Measurements from ENCODE around the gene IL21R. TPM values are rescaled to one million over a fixed set of nuclear protein-coding genes. Genes with fewer than 3 reads are reported as not detected.

The IL21R gene
- total RNA-seq, 2 experiments from 2014 or later: 34.5 to 34.8 TPM

DNA sequence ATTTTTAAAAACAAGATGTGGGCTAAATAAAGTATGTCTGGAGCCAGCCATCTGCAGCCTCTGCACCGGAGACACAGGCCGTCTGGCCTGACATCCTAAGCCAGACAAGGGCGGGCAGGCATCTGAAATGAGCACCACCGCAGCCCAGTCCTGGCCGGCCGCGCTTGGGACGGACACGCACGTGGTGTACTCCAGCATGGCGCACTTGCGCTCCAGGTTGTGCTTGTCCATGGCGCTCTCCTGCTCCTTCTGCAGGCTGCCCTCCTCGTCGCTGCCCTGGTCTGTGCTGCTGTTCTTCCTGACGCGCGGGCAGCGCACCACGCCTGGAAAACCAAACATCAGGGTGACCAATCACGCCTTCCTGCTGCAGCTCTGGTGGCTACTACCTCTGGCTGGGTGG is 87.4 kb downstream of the IL21R start:
- H3K36me3 Mint-ChIP-seq (ENCODE audit: low read depth): peaks cover 96% of the 10 kb centered on the region

DNA sequence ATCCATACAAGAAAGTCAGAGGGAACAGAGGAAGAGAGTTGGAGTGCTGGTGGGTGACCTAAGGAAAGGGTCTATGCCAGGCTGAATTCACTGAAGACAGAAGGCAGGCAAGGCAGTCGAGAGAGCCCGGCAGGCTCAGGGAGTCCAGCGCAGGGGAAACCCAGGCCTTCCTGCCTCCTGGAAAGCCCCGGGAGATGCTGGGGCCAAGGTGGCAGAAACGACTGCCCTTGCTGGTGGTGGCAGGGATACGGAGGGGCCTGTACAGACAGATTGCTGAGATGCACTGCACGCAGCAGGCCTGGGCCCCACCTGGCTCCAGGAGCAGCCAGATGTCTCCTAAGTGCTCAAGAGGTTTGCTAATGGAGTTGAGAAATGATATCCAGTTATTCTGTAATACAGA is 87.9 kb downstream of the IL21R start:
- peaks cover 96% of the 10 kb centered on the region for H3K36me3 Mint-ChIP-seq (ENCODE audit: low read depth)
- H3K27ac Mint-ChIP-seq: no peak overlapping the region
- Histone ChIP-seq H3K4me3 (ENCODE audit: low read length) (no peak overlapping the region), H3K4me1 (ENCODE audit: insufficient read depth, low read length) (no peaks in the 10 kb centered on the region), H3K9me3 (ENCODE audit: control insufficient read depth in 1 of 2, insufficient read depth in 1 of 2, low read length in 2 of 2) (peaks cover 0 to 2% of the 10 kb centered on the region in 2 experiments), H3K27me3 (ENCODE audit: control insufficient read depth in 1 of 2, insufficient read depth in 2 of 2, low read length in 2 of 2) (no peaks in the 10 kb centered on the region), H3K27ac (ENCODE audit: low read depth in 1 of 2, low read length in 2 of 2) (no peak overlapping the region), H3K36me3 (ENCODE audit: insufficient read depth, low read length) (peaks cover 86% of the 10 kb centered on the region)
- TF ChIP-seq, protein P1, sequence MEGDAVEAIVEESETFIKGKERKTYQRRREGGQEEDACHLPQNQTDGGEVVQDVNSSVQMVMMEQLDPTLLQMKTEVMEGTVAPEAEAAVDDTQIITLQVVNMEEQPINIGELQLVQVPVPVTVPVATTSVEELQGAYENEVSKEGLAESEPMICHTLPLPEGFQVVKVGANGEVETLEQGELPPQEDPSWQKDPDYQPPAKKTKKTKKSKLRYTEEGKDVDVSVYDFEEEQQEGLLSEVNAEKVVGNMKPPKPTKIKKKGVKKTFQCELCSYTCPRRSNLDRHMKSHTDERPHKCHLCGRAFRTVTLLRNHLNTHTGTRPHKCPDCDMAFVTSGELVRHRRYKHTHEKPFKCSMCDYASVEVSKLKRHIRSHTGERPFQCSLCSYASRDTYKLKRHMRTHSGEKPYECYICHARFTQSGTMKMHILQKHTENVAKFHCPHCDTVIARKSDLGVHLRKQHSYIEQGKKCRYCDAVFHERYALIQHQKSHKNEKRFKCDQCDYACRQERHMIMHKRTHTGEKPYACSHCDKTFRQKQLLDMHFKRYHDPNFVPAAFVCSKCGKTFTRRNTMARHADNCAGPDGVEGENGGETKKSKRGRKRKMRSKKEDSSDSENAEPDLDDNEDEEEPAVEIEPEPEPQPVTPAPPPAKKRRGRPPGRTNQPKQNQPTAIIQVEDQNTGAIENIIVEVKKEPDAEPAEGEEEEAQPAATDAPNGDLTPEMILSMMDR (IDR thresholded peaks at IDR 0.05): no peak
- intact Hi-C loops (cut with DNase I, micrococcal nuclease): no loop called here
- ATAC-seq (ENCODE audit: poor library complexity) (no peak), DNase-seq (no peak)
- no peaks in the 10 kb centered on the region for H3K27me3 Mint-ChIP-seq
- H3K9me3 Mint-ChIP-seq: no peaks in the 10 kb centered on the region
- H3K4me3 Mint-ChIP-seq: no peak overlapping the region
- POLR2A ChIA-PET: no interaction called here
- H3K4me1 Mint-ChIP-seq (ENCODE audit: low read depth): no peaks in the 10 kb centered on the region
- CTCF ChIA-PET: no interaction called here

More for the DNA sequence above, 87.4 kb downstream of the IL21R start:
- Mint-ChIP-seq H3K9me3 (no peaks in the 10 kb centered on the region), H3K4me1 (ENCODE audit: low read depth) (no peaks in the 10 kb centered on the region), H3K27me3 (no peaks in the 10 kb centered on the region), H3K27ac (no peak overlapping the region), H3K4me3 (no peak overlapping the region)
- no peak for ATAC-seq (ENCODE audit: poor library complexity)
- TF ChIP-seq, protein P1 (IDR thresholded peaks at IDR 0.05): no peak
- peaks cover 0 to 2% of the 10 kb centered on the region in 2 experiments for H3K9me3 ChIP-seq (ENCODE audit: control insufficient read depth in 1 of 2, insufficient read depth in 1 of 2, low read length in 2 of 2)
- DNase-seq: no peak
- H3K27ac ChIP-seq (ENCODE audit: low read depth in 1 of 2, low read length in 2 of 2): no peak overlapping the region
- no peak overlapping the region for H3K4me3 ChIP-seq (ENCODE audit: low read length)
- intact Hi-C loops (cut with DNase I, micrococcal nuclease): no loop called here
- peaks cover 86% of the 10 kb centered on the region for H3K36me3 ChIP-seq (ENCODE audit: insufficient read depth, low read length)
- H3K4me1 ChIP-seq (ENCODE audit: insufficient read depth, low read length): no peaks in the 10 kb centered on the region
- ChIA-PET POLR2A (no interaction called here), CTCF (no interaction called here)
- H3K27me3 ChIP-seq (ENCODE audit: control insufficient read depth in 1 of 2, insufficient read depth in 2 of 2, low read length in 2 of 2): no peaks in the 10 kb centered on the region

DNA sequence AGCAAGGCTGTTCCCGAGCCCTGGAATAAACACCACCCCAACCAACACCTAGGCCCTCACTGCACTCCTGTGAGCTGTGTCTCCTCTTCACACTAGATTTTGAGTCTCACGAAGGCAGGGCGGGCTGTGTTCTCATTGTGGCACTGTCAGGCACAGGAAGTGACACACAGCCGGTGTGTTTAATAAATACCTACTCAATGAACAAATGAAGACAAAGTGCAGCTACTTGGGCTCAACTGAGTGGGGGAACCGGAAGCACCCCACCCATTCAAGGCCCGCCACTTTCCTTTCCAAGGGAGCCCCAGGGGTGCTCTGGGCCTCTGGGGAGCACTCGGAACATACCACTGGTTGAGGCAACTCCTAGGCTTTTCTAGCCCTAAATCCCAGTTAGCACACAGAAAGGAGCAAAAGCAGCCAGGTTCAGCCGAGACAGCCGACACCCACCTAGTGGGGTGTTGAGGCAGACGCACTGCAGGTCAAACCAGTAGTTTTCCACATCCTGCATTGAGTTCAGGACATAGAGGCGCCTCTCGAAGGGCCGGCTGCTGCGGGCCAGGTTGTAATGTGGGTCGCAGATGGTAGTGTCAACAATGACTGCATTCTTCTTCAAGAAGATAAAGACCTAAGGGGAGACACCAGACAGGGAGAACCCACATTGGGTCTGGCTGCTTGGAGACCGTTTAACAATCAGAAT is 90.1 kb downstream of the IL21R start:
- ChIA-PET CTCF (no interaction called here), POLR2A (no interaction called here)
- no peak overlapping the region for H3K27ac ChIP-seq (ENCODE audit: low read depth in 1 of 2, low read length in 2 of 2)
- intact Hi-C loops (cut with DNase I, micrococcal nuclease): no loop called here
- no peak overlapping the region for H3K27ac Mint-ChIP-seq
- H3K4me3 Mint-ChIP-seq: no peak overlapping the region
- H3K4me1 Mint-ChIP-seq (ENCODE audit: low read depth): no peaks in the 10 kb centered on the region
- H3K27me3 Mint-ChIP-seq: no peaks in the 10 kb centered on the region
- ATAC-seq (ENCODE audit: poor library complexity): no peak
- H3K27me3 ChIP-seq (ENCODE audit: control insufficient read depth in 1 of 2, insufficient read depth in 2 of 2, low read length in 2 of 2): no peaks in the 10 kb centered on the region
- peaks cover 80% of the 10 kb centered on the region for H3K36me3 ChIP-seq (ENCODE audit: insufficient read depth, low read length)
- TF ChIP-seq, protein P1 (IDR thresholded peaks at IDR 0.05): no peak
- peaks cover 96% of the 10 kb centered on the region for H3K36me3 Mint-ChIP-seq (ENCODE audit: low read depth)
- peaks cover 0 to 2% of the 10 kb centered on the region in 2 experiments for H3K9me3 ChIP-seq (ENCODE audit: control insufficient read depth in 1 of 2, insufficient read depth in 1 of 2, low read length in 2 of 2)
- no peaks in the 10 kb centered on the region for H3K4me1 ChIP-seq (ENCODE audit: insufficient read depth, low read length)
- H3K9me3 Mint-ChIP-seq: no peaks in the 10 kb centered on the region
- H3K4me3 ChIP-seq (ENCODE audit: low read length): no peak overlapping the region
- peak in 1 of 14 experiments; percentile 45 for DNase-seq

Measured in CD4-positive, alpha-beta T cell (primary cell).